Activated naive CD4-positive, alpha-beta T cell treated with anti-CD3 and anti-CD28 coated beads, Interleukin-2, amount 50 U/mL, for 16 hours (primary cell): ENCODE measurements around the gene MBOAT1.

Experiments used
- DNase-seq: peaks from one replicate; pipeline ENCODE4 v3.0.0-alpha.2; 2020

MBOAT1 gene

DNA sequence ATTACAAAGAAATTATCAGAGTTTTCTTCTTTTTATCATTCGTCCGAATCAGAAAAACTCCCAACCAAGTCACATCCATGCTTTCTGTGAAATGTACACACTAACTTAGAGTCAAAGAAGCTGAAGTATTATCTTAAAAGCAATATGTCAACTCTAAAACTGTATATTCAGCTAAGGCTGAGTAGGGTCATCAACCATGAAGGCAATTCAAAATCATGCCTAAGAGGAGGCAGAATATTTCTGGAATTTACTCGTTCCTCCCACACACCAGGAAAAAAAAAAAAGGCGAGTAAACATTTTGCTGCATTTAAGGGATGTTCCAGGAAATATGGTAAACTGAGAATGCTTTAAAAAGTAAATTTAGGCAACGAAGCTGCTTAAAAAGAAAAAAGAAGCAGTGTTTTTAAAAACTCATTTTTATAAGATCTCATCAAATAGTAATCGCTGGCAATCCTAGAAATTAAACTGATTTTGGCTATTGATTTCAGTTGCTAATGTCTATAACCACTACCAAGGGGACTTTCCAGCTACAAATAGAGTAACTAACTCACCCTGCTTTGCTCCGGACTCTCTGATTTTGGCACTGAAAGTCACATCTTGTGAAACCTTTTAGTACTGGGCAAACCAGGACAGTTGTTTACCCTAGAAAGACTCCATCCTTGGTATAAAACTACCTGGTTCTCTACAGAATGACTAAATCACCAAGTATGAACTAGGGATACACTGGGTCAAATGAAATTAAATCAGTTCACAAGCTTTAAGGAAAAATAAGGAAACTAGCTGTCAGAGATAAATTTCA lies 82.8 kb downstream of the MBOAT1 start:
- DNase-seq: no peak

DNA sequence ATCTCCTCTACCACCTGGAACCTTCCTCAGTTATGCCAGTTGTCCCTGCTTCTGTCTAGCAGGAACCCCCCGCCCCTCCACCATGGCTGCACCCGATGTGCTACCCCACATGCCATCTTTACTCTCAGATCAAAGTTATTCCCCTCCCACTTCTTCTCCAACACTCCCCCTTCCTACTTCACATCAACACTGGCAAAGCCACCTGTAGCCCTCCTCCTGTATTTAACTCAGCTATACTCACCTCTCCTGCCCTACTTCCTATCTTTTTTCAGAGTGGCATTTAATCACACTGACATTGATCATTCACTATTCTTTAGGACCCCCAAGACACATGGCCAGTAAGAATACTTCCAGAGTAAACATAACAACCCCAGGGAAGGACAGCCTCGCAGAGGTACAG lies 84.3 kb downstream of the MBOAT1 start:
- no peak for DNase-seq

DNA sequence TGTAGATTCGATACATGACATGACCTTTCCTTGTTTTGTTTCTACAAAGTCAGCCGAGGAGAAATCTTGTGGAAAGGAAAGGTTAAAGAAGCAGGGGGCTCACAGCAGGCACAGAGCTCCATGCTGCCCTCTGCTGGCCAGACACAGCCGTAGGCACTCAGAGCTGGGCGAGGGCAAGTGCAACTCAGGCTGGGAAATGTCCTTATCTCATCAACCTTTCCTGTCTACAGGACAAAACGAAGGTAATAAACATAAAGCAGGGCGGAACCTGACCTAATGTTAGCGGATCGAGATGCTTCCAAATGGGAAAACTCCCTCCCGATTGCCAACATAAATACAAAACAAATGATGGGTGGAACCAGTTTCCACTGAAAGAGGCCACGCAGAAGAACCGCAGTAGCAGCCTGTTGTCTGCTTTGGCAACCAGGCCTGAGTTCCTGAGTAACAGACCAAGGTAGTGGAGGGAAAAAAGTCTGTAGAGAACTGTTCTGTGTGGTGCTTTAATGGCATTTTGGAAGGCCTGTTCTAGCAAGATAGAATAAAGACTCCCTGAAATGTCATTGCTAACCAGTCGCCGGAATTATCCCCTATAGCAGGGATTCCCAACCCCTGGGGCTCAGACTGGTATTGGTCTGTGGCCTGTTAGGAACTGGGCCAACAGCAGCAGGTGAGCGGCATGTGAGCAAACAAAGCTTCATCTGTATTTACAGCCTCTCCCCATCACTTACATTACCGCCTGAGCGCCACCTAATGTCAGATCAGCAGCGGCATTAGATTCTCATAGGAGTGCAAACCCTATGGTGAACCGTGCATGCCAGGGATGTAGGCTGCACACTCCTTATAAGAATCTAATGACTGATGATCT lies 85.2 kb downstream of the MBOAT1 start:
- peak; percentile 65 for DNase-seq

DNA sequence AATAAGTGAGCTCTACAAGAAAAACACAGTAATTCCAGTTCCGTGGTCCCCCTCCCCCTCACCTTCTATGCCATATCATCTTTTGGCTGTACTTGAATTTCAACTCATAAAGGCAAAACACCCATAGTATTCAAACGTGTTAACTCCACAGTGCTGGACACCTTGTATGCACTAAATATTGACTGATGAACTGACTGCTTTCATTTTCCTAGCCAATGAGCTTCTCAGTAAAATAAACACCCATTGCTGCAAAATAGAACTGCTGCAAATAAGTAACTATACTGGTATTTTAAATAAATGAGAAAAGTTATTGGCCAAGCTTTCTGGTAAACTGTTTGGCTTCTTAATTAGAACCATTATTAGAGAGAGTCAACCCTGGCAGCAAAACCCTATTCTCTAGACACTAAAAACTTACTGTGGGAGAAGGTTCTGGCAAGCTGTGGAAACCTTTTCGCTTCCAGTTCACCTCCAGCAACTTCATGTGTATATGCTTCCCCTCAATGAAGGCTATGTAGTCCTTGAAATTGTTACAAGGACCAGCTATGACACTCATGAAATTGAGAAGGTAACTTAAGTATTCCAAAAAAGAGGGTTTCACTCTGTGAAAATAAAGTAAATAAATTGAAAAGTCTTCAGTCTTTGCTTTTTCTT lies 86.0 kb downstream of the MBOAT1 start:
- DNase-seq: no peak

DNA sequence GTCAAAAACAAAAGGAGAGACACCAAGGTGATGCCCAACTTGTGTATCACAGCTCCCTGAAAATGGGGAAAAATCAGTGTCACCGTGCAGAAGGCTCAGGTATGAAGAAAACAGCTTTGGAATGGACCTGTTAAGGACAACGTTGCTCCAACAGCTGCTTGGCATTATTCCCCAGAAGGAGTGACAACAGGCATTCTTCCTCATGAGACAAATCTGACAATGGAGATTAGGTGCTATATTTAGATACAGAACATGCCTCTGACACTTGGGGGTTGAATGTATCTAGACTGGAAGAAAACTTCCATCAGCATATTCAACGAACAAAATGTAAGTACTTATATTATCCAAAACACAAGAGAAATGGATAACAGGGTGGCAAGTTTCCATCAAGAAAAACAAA lies 87.7 kb downstream of the MBOAT1 start:
- DNase-seq: no peak

DNA sequence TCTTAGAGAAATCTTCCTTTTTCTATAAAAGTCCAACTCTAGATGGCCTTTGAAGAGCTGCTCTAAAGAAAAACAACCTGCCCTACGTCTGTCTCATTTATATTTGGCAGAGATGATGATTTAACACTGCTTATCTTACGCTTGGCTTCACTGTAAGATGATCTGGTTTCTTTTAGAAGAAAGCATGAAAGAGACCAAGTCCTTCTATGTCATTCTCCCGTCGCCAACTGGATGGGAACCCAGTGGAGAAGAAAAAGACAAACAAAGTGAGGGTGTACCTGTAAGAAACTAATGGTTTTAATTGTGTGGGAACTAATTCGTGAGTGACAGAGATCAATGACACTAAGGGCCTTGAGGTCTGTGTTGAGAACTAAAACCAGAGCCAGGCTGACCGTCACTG lies 92.8 kb downstream of the MBOAT1 start:
- no peak for DNase-seq

DNA sequence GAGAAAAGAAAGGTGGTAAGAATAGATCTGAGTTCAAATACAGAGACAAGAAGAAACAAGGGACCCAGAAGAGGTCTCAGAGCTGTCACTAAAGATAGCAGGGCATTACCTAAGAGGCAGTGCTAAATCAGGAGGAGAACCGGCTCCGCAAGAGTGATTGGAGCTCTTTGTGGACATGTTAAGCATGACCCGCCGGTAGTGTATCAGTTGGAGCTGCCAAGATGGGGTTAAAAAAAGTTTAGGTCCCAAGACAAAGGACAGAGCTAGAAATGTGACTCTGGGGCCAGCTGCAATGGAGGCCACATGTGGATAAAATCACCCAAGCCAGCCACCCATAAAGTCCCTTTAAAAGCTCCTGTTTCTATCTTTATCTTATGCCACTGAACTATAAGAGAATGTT lies 93.4 kb downstream of the MBOAT1 start:
- no peak for DNase-seq

DNA sequence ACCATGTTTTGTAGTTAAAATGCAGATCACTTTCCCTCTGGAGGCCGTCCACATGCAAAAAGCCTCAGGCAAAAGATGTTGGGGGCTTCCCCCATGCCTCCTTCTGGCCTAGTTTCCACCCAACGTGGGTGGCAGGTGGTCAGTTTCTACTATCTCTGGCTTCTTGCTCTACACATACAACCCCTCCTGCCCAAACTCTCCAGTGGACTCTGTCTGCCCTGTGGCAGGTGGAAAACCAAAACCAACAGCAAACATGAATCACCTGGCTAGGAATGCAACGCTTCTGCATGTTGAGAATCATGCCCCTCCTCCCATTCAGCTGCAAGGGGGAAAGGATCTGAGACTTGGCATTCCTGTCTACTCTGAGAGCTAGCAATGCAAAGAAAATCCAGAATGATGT lies 94.8 kb downstream of the MBOAT1 start:
- no peak for DNase-seq

DNA sequence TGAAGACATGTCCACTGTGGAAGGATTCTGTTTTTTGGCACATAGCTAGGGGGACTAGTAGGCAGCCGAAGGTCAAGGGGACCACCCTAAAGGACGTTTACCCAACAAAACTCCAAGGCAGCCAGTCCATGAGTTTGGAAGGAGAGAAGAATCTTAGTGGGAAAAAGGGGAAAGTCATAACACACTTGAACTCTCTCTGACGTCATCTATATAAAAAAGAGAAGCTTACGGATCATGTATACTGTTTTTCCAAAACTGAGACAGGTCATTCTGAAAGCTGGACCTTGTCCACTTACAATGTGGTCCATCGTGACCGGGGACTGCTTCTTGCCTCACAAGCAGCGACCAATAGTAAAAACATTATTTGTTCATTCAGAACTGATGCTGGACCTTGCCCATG lies 95.5 kb downstream of the MBOAT1 start:
- no peak for DNase-seq

DNA sequence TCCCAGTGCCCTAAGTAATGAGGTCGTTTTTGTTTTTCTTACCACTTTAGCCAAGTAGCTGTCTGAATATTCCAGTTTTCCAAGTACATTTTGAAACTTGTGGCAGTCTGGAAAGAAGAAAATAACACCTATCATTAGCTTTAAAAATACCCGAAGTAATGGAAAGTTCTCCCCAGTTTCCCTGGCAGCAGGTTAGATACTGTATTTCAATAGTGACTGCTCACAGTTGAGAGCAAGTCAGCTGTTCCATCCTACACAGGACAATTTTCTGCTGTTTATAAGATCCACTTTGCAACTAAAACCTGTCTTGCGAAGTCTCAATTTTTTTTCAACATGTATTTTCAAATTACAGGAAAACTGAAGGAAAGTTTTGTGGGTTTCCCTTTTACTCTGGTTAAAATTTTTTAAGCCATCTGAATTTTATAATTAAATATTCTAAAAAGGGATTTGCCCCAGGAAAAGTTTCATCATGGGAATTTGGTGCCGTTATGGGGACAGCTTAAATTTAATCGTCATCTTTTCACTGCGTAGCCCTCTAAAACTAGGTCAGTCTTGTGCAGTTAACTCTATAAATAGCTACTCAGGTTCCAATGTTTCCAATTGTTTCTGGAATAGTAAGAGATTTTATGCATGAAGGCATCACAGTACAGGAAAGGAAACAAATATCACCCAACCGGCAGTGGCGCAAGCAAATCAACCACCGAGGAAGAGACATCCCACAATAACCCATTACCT lies 96.9 kb downstream of the MBOAT1 start:
- no peak for DNase-seq

DNA sequence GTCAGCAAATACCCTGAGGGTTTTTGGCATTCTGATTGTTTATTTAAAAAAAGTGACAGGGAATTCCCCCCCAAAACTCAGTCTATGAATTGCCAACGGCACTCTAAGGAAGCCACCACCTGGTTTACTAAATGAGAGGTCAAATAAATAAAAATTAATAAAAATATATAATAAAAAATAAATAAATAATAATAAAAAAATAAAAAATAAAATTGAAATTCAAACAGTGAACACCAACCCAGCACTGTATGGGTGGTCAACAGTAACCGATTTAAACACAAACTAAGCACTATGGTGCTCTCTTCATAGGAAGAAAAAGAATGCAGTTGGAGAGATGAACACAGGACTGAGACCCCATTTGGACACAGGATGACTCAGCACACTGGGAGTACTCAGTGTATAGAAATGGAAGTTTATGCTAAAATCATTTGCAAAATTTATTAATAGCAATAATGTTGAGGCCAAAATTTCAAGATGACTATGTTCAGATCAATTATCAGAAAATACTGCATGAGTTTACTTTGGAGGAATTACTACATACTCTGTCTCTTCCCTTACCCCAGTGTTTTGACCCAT lies 98.5 kb downstream of the MBOAT1 start:
- no peak for DNase-seq

DNA sequence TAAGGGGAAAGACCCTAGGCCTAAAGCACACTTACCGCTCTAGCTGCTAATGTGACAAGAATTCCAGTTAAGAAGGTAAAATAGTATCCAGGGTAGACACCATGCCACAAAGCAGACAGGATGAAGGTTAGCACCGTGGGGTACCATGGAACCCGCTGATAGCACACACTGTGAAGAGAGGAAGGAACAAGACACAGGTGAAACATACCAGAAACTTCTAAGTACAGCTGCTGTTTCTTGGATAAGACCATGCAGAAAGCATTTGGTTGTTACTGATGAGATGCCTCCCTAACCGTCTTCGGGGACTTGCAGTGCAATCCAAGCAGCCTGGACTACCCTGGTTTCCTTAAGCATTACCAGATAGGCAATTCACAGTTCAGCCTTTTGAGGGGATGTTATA lies 99.4 kb downstream of the MBOAT1 start:
- DNase-seq: no peak

DNA sequence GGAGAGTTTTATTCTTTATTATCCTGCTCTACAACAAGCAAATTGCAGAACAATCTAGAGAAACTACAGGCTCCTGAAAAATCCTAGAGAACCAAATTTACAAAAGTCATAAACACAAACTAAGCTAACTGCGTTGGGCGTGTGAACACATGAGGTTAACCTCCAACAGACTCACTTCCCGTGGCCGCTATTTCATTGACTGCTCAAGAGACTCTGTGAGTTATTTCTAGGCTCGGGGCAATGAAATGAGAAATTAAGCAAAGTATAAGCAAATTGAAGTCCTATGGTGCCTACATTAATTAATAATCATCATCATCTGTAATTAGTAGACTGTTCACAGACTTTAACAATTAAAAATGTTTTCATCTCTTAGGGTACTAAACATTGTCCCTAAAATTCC lies 100.0 kb downstream of the MBOAT1 start:
- no peak for DNase-seq

DNA sequence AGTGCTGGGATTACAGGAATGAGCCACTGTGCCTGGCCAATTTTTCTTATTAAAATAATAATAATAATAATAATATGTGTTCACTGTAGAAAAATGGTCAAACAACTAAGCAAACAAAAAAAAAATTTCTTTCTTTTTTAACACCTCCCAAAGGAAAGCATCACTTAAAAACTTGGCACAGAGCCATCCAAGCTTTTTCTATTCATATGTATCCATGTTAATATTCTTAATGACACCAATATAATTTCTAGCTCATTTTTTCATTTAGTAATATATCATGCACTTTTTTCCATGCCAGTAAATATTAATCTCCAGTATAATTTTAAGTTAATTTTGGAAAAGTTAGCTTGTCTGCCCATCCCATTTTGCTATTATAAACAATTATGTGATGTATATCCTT lies 101.8 kb downstream of the MBOAT1 start:
- no peak for DNase-seq

DNA sequence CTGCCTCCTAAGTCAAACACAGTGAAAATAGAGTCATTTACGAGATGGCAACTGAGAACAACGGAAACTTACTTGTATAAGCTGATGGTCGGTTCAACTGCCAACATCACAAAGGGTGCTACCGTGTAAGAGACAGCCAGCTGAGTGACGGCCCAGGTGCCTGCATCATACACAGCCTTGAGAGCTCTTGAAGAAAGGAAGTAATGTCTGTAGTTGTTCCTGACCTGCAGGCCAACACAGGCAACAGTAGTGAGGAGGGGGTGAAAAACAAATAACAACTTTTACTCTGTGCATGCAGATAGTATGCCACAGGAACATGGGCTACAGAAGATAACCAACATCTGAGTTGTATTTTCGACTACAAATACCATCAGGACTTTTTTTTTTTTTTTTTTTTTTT lies 102.7 kb downstream of the MBOAT1 start:
- no peak for DNase-seq

DNA sequence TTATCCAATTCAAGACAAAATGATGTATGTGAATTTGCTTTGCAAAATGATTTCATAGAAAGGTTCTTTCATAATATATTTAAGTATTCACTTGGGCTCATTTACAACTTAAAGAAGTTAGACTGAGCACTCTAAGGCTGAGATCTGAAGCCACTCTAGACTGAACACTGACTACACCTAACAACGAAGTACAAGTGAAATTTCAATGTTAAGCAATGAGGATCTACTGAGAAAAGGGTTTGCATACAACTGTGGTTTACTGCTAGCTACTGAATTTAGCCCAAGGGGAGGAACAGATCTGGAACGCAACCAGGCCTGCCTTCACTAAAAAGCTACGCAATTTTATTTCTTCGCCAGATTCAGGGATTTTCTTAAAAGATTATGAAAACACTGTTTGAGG lies 106.4 kb downstream of the MBOAT1 start:
- no peak for DNase-seq

DNA sequence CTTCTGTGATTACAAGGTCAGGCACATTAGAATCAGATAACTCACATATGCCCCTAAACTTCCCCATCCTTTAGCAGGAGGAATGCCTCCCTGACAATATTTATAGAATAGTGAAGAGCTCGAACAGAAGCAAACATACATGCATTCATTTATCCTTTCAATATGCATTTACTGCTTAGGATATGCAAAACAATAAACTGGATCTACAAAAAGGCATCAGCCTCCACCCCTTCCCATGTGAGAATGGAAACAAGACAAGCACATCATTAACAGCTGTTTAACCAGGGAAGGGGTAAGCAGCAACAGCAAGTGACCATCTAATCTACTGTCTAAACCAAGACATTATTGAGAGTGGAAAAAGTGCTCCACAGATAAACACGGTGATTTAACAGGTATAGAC lies 107.6 kb downstream of the MBOAT1 start:
- no peak for DNase-seq

DNA sequence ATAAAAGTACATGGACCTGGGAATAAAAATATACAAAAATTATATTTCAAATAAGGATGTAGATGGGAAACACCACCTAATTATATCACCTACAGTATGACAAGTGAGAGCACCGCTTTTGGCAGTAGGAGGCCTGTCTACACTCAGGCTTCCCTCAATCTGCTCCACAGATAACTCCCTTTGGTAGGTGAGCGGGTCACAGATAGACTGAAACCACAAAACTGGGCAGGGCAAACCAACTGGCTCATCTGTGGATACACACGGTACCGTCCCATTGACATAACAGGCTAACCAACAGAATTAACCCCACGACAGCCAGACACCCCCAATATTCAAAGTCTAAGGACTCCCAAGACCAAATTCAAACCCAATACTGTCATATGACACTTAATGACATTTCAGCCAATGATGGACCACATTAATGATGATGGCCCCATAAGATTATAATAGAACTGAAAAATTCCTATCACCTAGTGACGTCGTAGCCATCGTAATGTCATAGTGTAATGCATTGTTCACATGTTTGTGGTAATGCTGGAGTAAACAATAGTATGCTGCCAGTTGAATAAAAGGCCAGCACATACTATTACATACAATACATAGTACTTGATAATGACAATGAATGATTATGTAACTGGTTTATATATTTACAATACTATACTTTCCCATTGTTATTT lies 109.7 kb downstream of the MBOAT1 start:
- no peak for DNase-seq

DNA sequence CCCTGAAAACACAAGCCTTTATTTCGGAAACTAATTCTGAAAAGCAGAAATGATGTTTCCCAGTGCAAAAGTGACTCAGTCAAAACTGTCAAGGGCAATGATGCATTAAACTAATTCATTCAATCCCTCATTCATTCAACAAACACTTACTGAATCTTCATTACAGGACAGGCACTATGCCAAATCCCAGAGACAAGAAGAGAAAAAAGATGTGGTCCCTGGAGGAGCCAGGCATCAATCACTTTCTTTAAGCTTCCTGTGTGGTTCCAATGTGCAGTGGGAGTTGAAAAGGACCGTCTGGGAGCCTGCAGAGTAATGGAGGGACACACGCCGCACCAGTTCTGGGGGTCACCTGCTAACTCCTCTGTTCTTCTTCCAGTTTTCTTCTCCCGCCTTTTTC lies 113.1 kb downstream of the MBOAT1 start:
- no peak for DNase-seq

DNA sequence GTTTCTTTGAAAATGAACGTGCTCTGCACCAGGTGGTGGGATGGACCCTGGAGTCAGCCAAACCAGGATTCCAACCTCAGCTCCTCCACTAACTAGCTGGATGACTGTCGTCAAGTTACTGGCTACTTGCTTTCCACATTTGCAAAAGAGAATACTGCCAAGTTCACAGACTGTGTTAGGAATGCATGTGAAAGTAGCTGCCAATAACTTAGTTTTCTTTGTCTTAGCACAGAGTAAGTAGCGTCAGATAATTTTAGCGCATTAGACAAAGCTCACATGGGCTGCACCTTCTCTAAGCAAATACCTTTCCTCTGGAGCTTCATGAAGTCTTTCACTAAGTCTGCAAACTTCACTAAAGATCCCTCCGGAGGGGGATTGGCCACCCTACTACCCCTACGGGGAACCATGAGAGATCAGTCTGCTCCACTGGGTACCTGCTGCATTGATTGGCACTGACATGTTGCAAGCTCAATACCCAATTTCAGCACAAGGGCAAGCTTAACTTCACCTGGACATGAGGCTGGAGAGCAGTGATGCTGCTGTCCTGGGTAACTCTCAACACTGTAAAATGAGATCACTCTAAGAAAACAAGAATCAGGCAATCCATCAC lies 113.9 kb downstream of the MBOAT1 start:
- DNase-seq: no peak

DNA sequence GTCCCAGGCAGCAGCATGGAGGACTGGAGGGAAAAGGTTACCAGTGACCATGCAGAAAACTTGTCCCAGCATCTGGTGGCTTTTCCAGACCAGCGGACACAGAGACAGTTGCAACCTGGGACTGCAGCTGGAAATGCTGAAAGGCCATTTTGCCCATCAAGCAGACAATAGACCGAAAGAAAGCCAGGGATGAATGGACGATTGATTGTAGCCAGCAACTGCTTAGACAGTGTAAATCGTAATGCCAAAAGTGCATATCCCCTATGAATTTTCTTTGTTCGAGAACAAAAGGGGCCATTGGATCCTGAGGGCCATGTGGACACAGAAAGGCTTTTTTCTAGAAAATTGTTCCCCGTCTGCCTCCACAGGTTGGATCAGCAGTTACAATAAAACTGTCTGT lies 115.7 kb downstream of the MBOAT1 start:
- DNase-seq: no peak

DNA sequence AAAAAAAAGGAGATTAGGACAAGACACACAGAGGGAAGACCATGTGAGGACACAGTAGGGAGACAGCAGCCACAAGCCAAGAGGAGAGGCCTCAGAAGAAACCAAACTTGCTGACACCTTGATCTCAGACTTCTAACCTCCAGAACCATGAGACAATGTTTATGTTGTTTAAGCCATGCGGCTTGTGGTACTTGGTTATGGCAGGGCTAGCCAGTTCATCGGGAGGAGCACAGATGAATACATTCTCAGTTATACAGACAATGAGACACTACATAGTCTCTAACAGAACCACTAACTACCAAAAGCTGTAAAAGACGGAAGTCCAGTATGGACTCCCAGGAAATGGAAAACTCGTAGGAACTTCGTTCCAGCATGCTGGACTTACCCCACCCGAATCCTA lies 116.8 kb downstream of the MBOAT1 start:
- DNase-seq: no peak
